HG03108 (cell line): ENCODE results near the gene SYT7.

ENCODE experiments used
- ATAC-seq: cut with Tn5 transposase; IDR thresholded peaks from one replicate; pipeline ENCODE4 v1.9.1; 2021; ENCODE audit warnings: moderate library complexity; ENCODE audit not compliant: unreplicated experiment

The SYT7 gene

GRCh38 chr11:61522881-61523280 is 58.0 kb downstream of the SYT7 start:
- no peak for ATAC-seq

GRCh38 chr11:61518032-61518795 is 62.7 kb downstream of the SYT7 start:
- no peak for ATAC-seq

- ATAC-seq = no peak
Measured at GRCh38 chr11:61516675-61517572, 64.0 kb downstream of the SYT7 start.

GRCh38 chr11:61516191-61516590 is 64.7 kb downstream of the SYT7 start:
- ATAC-seq = no peak

- ATAC-seq = no peak
Measured at GRCh38 chr11:61515686-61516085, 65.2 kb downstream of the SYT7 start.

GRCh38 chr11:61514050-61514917 is 66.6 kb downstream of the SYT7 start:
- no peak for ATAC-seq

- no peak for ATAC-seq
Measured at GRCh38 chr11:61513143-61513765, 67.6 kb downstream of the SYT7 start.

- no peak for ATAC-seq
Measured at GRCh38 chr11:61512435-61512834, 68.4 kb downstream of the SYT7 start.

GRCh38 chr11:61511383-61511782 is 69.5 kb downstream of the SYT7 start:
- no peak for ATAC-seq

- ATAC-seq = no peak
Measured at GRCh38 chr11:61510974-61511373, 69.9 kb downstream of the SYT7 start.

- no peak for ATAC-seq
Measured at GRCh38 chr11:61510166-61510919, 70.5 kb downstream of the SYT7 start.

- peak; percentile 65 for ATAC-seq
Measured at GRCh38 chr11:61509043-61510029, 71.5 kb downstream of the SYT7 start.

GRCh38 chr11:61507962-61508861 is 72.7 kb downstream of the SYT7 start, which contains the start of gene LRRC10B:
Gene LRRC10B (plus strand): TSS chr11:61508749. CDS start chr11:61508999, 250 bp downstream.
- no peak for ATAC-seq

GRCh38 chr11:61507012-61507768 is 73.7 kb downstream of the SYT7 start:
- ATAC-seq = no peak

GRCh38 chr11:61505640-61506155 is 75.2 kb downstream of the SYT7 start:
- ATAC-seq = no peak

- ATAC-seq = no peak
Measured at GRCh38 chr11:61505106-61505505, 75.8 kb downstream of the SYT7 start.
